ENCODE measurements around the gene FCER1G.
"Not testable (repeated sequence)": the region's sequence is repeated elsewhere in the genome, so short reads cannot be mapped to it uniquely, and the experiment has no call there.

The FCER1G gene

DNA sequence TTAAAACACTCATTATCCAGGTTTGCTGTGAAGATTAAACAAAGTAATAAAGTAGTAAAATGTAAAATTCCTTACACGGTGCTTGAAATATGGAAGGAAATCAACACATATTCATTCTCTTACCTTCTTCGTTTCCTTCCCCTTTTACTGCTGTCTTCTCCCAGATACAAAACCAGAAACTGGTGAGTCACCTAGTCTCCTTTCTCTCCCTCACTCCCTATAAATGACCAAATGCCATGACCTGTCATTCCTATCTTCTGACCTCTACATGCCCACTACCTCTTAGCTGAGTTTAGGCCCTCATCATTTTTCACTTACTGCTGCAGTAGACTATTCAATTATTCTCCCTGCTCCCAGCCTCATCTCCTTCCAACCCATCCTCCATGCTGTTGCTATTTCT lies 27.2 kb downstream of the FCER1G start:
- Histone ChIP-seq H3K4me2 (no peak overlapping the region), H3K79me2 (ENCODE audit: insufficient read depth, low read depth) (no peaks in the 10 kb centered on the region), H3K4me1 (ENCODE audit: low read depth, poor library complexity, severe bottlenecking) (no peaks in the 10 kb centered on the region), H3K27ac (no peak overlapping the region), H3K9ac (no peak overlapping the region), H3K36me3 (ENCODE audit: insufficient read depth) (no peaks in the 10 kb centered on the region), H2AFZ (ENCODE audit: low read depth) (no peak overlapping the region), H3K4me3 (IDR thresholded peaks at IDR 0.05; ENCODE audit: insufficient read depth, low read depth, low read length) (no peak overlapping the region), H3K27me3 (ENCODE audit: insufficient read depth, low read depth) (no peaks in the 10 kb centered on the region), H4K20me1 (ENCODE audit: insufficient read depth) (no peaks in the 10 kb centered on the region)
- TF ChIP-seq, protein P1, sequence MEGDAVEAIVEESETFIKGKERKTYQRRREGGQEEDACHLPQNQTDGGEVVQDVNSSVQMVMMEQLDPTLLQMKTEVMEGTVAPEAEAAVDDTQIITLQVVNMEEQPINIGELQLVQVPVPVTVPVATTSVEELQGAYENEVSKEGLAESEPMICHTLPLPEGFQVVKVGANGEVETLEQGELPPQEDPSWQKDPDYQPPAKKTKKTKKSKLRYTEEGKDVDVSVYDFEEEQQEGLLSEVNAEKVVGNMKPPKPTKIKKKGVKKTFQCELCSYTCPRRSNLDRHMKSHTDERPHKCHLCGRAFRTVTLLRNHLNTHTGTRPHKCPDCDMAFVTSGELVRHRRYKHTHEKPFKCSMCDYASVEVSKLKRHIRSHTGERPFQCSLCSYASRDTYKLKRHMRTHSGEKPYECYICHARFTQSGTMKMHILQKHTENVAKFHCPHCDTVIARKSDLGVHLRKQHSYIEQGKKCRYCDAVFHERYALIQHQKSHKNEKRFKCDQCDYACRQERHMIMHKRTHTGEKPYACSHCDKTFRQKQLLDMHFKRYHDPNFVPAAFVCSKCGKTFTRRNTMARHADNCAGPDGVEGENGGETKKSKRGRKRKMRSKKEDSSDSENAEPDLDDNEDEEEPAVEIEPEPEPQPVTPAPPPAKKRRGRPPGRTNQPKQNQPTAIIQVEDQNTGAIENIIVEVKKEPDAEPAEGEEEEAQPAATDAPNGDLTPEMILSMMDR (conservative IDR thresholded peaks at IDR 0.05; ENCODE audit: low read depth, low read length), result no peak

- TF ChIP-seq, protein P1 (conservative IDR thresholded peaks at IDR 0.05; ENCODE audit: low read depth, low read length), result no peak
- Histone ChIP-seq H2AFZ (ENCODE audit: low read depth) (no peak overlapping the region), H3K27me3 (ENCODE audit: insufficient read depth, low read depth) (no peaks in the 10 kb centered on the region)
Observed at GRCh38 chr1:161244888-161245287, 29.8 kb downstream of the FCER1G start.

GRCh38 chr1:161250100-161250499 lies 35.0 kb downstream of the FCER1G start:
- not testable (repeated sequence) for H4K20me1 ChIP-seq (ENCODE audit: insufficient read depth); H2AFZ ChIP-seq (ENCODE audit: low read depth); H3K9ac ChIP-seq; H3K4me2 ChIP-seq; H3K36me3 ChIP-seq (ENCODE audit: insufficient read depth); H3K27ac ChIP-seq; H3K4me1 ChIP-seq (ENCODE audit: low read depth, poor library complexity, severe bottlenecking); H3K79me2 ChIP-seq (ENCODE audit: insufficient read depth, low read depth); H3K4me3 ChIP-seq (IDR thresholded peaks at IDR 0.05; ENCODE audit: insufficient read depth, low read depth, low read length); H3K27me3 ChIP-seq (ENCODE audit: insufficient read depth, low read depth)

More at GRCh38 chr1:161244888-161245287, 29.8 kb downstream of the FCER1G start:
- Histone ChIP-seq H4K20me1 (ENCODE audit: insufficient read depth) (no peaks in the 10 kb centered on the region), H3K4me2 (no peak overlapping the region), H3K27ac (no peak overlapping the region), H3K9ac (no peak overlapping the region), H3K79me2 (ENCODE audit: insufficient read depth, low read depth) (no peaks in the 10 kb centered on the region), H3K36me3 (ENCODE audit: insufficient read depth) (no peaks in the 10 kb centered on the region), H3K4me1 (ENCODE audit: low read depth, poor library complexity, severe bottlenecking) (no peaks in the 10 kb centered on the region), H3K4me3 (IDR thresholded peaks at IDR 0.05; ENCODE audit: insufficient read depth, low read depth, low read length) (no peak overlapping the region)

DNA sequence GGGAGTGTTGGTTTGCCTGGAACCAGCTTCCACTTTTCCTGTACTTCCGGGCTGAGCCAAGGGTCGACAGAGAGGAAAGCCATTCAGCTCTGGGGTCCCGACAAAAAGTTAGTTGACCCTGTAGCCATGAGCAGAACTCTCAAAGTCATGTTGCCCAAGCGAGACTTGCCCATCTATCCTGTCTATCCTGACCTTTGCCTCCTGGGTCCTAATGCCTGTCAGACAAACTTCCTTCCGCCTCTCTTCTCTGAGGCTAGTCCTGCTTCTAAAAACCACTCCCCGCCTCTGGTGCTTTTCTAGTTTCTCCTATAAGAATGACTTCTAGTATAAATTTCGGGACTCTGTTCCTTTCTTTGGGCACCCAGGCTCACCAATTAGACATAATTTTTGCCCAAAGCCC lies 35.7 kb downstream of the FCER1G start:
- Histone ChIP-seq H3K9ac (no peak overlapping the region), H3K36me3 (ENCODE audit: insufficient read depth) (no peaks in the 10 kb centered on the region), H2AFZ (ENCODE audit: low read depth) (no peak overlapping the region), H3K4me2 (no peak overlapping the region), H3K4me3 (IDR thresholded peaks at IDR 0.05; ENCODE audit: insufficient read depth, low read depth, low read length) (no peak overlapping the region), H3K4me1 (ENCODE audit: low read depth, poor library complexity, severe bottlenecking) (no peaks in the 10 kb centered on the region), H3K27ac (no peak overlapping the region), H3K79me2 (ENCODE audit: insufficient read depth, low read depth) (no peaks in the 10 kb centered on the region), H4K20me1 (ENCODE audit: insufficient read depth) (no peaks in the 10 kb centered on the region), H3K27me3 (ENCODE audit: insufficient read depth, low read depth) (no peaks in the 10 kb centered on the region)
- TF ChIP-seq, protein P1 (conservative IDR thresholded peaks at IDR 0.05; ENCODE audit: low read depth, low read length), result no peak

DNA sequence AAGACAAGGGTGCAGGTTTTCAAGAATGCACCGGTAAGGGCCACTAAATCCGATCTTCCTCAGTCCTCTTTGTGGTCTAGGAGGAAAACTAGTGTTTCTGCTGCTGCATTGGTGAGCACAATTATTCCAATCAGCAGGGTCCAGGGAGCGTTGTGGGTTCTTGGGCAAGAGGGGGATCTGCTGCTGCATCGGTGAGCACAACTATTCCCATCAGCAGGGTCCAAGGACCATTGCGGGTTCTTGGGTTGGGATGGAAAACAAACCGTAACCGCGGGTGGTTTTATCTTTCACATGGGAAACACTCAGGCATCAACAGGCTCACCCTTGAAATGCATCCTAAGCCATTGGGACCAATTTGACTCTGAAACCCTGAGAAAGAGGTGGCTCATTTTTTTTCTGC lies 36.5 kb downstream of the FCER1G start:
- Histone ChIP-seq H3K79me2 (ENCODE audit: insufficient read depth, low read depth) (no peaks in the 10 kb centered on the region), H3K4me1 (ENCODE audit: low read depth, poor library complexity, severe bottlenecking) (no peaks in the 10 kb centered on the region), H4K20me1 (ENCODE audit: insufficient read depth) (no peaks in the 10 kb centered on the region), H3K27me3 (ENCODE audit: insufficient read depth, low read depth) (no peaks in the 10 kb centered on the region), H3K36me3 (ENCODE audit: insufficient read depth) (no peaks in the 10 kb centered on the region), H3K4me2 (no peak overlapping the region), H3K9ac (no peak overlapping the region), H3K27ac (no peak overlapping the region), H2AFZ (ENCODE audit: low read depth) (no peak overlapping the region), H3K4me3 (IDR thresholded peaks at IDR 0.05; ENCODE audit: insufficient read depth, low read depth, low read length) (no peak overlapping the region)
- TF ChIP-seq, protein P1 (conservative IDR thresholded peaks at IDR 0.05; ENCODE audit: low read depth, low read length), result no peak

- H4K20me1 ChIP-seq (ENCODE audit: insufficient read depth); H3K79me2 ChIP-seq (ENCODE audit: insufficient read depth, low read depth); H3K4me1 ChIP-seq (ENCODE audit: low read depth, poor library complexity, severe bottlenecking); H3K27ac ChIP-seq; H3K9ac ChIP-seq; H3K36me3 ChIP-seq (ENCODE audit: insufficient read depth); H3K4me2 ChIP-seq; H2AFZ ChIP-seq (ENCODE audit: low read depth); H3K4me3 ChIP-seq (IDR thresholded peaks at IDR 0.05; ENCODE audit: insufficient read depth, low read depth, low read length); H3K27me3 ChIP-seq (ENCODE audit: insufficient read depth, low read depth): not testable (repeated sequence)
Observed at GRCh38 chr1:161255302-161255701, 40.2 kb downstream of the FCER1G start.

GRCh38 chr1:161255955-161256520 lies 40.9 kb downstream of the FCER1G start:
- not testable (repeated sequence) for H3K9ac ChIP-seq; H3K27ac ChIP-seq; H3K27me3 ChIP-seq (ENCODE audit: insufficient read depth, low read depth); H2AFZ ChIP-seq (ENCODE audit: low read depth); H4K20me1 ChIP-seq (ENCODE audit: insufficient read depth); H3K4me3 ChIP-seq (IDR thresholded peaks at IDR 0.05; ENCODE audit: insufficient read depth, low read depth, low read length); H3K4me2 ChIP-seq; H3K4me1 ChIP-seq (ENCODE audit: low read depth, poor library complexity, severe bottlenecking); H3K79me2 ChIP-seq (ENCODE audit: insufficient read depth, low read depth); H3K36me3 ChIP-seq (ENCODE audit: insufficient read depth)
